GM23338 (cell line): ENCODE measurements around the gene WNT2B. TPM values are rescaled to one million over a fixed set of nuclear protein-coding genes. Genes with fewer than 3 reads are reported as not detected.
A peak's percentile ranks its signal among the peaks of the same experiment; 100 is the strongest.

Source experiments
- ATAC-seq: fragments of 200-7000 bp; cut with Tn5 transposase; 3 replicates; pipeline ENCODE4 v1.9.1; 2020
- DNase-seq: peaks from one replicate; pipeline ENCODE4 v3.0.0-alpha.2; 2015; ENCODE audit warnings: low spot score
- H2AFZ ChIP-seq: fragments of 200-600 bp; sonication (generic); 2 replicates; pipeline ENCODE4 v1.8.0; 2016; ENCODE audit warnings: antibody characterized with exemption, mild to moderate bottlenecking, moderate library complexity
- H3F3A ChIP-seq: fragments of 200-600 bp; sonication (generic); replicated peaks from 2 replicates; pipeline ENCODE4 v1.8.0; 2017; ENCODE audit warnings: antibody characterized with exemption, mixed run types, low read depth
- H3K27ac ChIP-seq: fragments of 200-600 bp; sonication (generic); 2 replicates; pipeline ENCODE4 v1.6.1; 2016; ENCODE audit warnings: low read depth
- H3K27me3 ChIP-seq: fragments of 200-600 bp; sonication (generic); 2 replicates; pipeline ENCODE4 v1.8.0; 2016; ENCODE audit warnings: mild to moderate bottlenecking, mixed run types, moderate library complexity; ENCODE audit not compliant: insufficient read depth
- H3K36me3 ChIP-seq: fragments of 200-600 bp; sonication (generic); 2 replicates; pipeline ENCODE4 v1.8.0; 2016; ENCODE audit warnings: mild to moderate bottlenecking; ENCODE audit not compliant: insufficient read depth
- H3K4me1 ChIP-seq: fragments of 200-600 bp; sonication (generic); 2 replicates; pipeline ENCODE4 v1.8.0; 2016; ENCODE audit warnings: mild to moderate bottlenecking, moderate library complexity; ENCODE audit not compliant: insufficient read depth
- H3K4me2 ChIP-seq: fragments of 200-600 bp; sonication (generic); 2 replicates; pipeline ENCODE4 v1.7.1; 2017; ENCODE audit warnings: mixed run types
- H3K4me3 ChIP-seq: fragments of 200-600 bp; sonication (generic); 2 replicates; pipeline ENCODE4 v1.6.1; 2016; ENCODE audit warnings: mixed run types
- H3K79me2 ChIP-seq: fragments of 200-600 bp; sonication (generic); replicated peaks from 2 replicates; pipeline ENCODE4 v1.8.0; 2017; ENCODE audit warnings: mild to moderate bottlenecking; ENCODE audit not compliant: insufficient read depth
- H3K9me2 ChIP-seq: fragments of 200-600 bp; sonication (generic); 2 replicates; pipeline ENCODE4 v1.8.0; 2017; ENCODE audit not compliant: insufficient read depth
- H4K20me1 ChIP-seq: fragments of 200-600 bp; sonication (generic); replicated peaks from 2 replicates; pipeline ENCODE4 v1.8.0; 2017; ENCODE audit warnings: mild to moderate bottlenecking; ENCODE audit not compliant: insufficient read depth
- H3K27ac Mint-ChIP-seq: 2 replicates; pipeline ENCODE4 v1.8.0; 2020; ENCODE audit warnings: inconsistent platforms, mild to moderate bottlenecking, moderate library complexity, mixed read lengths
- H3K27me3 Mint-ChIP-seq: 3 replicates; pipeline ENCODE4 v1.8.0; 2022; ENCODE audit warnings: low read depth, mild to moderate bottlenecking, moderate library complexity, mixed read lengths, inconsistent platforms; ENCODE audit not compliant: insufficient read depth, poor library complexity
- H3K36me3 Mint-ChIP-seq: 3 replicates; pipeline ENCODE4 v1.8.0; 2021; ENCODE audit warnings: low read depth, mild to moderate bottlenecking, inconsistent platforms, moderate library complexity, mixed read lengths
- H3K4me1 Mint-ChIP-seq: 3 replicates; pipeline ENCODE4 v1.8.0; 2020; ENCODE audit warnings: mild to moderate bottlenecking, inconsistent platforms, mixed read lengths
- H3K4me3 Mint-ChIP-seq: 3 replicates; pipeline ENCODE4 v1.8.0; 2021; ENCODE audit warnings: moderate library complexity, mild to moderate bottlenecking, inconsistent platforms, mixed read lengths
- H3K9me3 Mint-ChIP-seq: 3 replicates; pipeline ENCODE4 v1.8.0; 2020; ENCODE audit warnings: moderate library complexity, mild to moderate bottlenecking, inconsistent platforms, mixed read lengths
- CREB1 ChIP-seq: fragments of 250-450 bp; sonication (Bioruptor Pico); IDR thresholded peaks from 2 replicates; pipeline ENCODE4 v1.5.0; 2020; ENCODE audit warnings: low read depth, mild to moderate bottlenecking, moderate library complexity
- CTCF ChIP-seq, 2 experiments: fragments of 200-600 bp in 1 of 2; sonication (generic) in 1 of 2; conservative IDR thresholded peaks; 2 replicates each; pipeline versions ENCODE4 v1.5.1 to v1.6.1; 2016 to 2017; ENCODE audit warnings: antibody characterized with exemption in 2 of 2, low read depth in 2 of 2, mild to moderate bottlenecking in 2 of 2, moderate library complexity in 1 of 2
- EZH2 ChIP-seq: fragments of 200-600 bp; sonication (generic); IDR thresholded peaks from one replicate; pipeline ENCODE4 v1.8.0; 2017; ENCODE audit warnings: antibody characterized with exemption, mild to moderate bottlenecking, low read depth; ENCODE audit not compliant: unreplicated experiment
- JUNB ChIP-seq: IDR thresholded peaks from one replicate; pipeline ENCODE4 v1.6.1; 2016; ENCODE audit warnings: antibody characterized with exemption; ENCODE audit not compliant: unreplicated experiment
- POLR2AphosphoS5 ChIP-seq: IDR thresholded peaks from 2 replicates; pipeline ENCODE4 v1.6.1; 2016; ENCODE audit warnings: antibody characterized with exemption, low read depth
- REST ChIP-seq: IDR thresholded peaks from one replicate; pipeline ENCODE4 v1.6.1; 2018; ENCODE audit warnings: antibody characterized with exemption; ENCODE audit not compliant: unreplicated experiment
- STAT1 ChIP-seq: IDR thresholded peaks from one replicate; pipeline ENCODE4 v1.6.1; 2016; ENCODE audit warnings: antibody characterized with exemption; ENCODE audit not compliant: unreplicated experiment
- ZNF114 ChIP-seq: fragments of 250-450 bp; sonication (Bioruptor Pico); IDR thresholded peaks from 2 replicates; pipeline ENCODE4 v1.5.0; 2020; ENCODE audit warnings: mild to moderate bottlenecking, moderate library complexity
- polyA plus RNA-seq: library from polyadenylated mRNA; unstranded; fragments of >200 nt; fragmentation: Nextera tagmentation; extraction: Ambion mirVana; gene quantifications from 2 replicates; pipeline ENCODE4 v1.2.1, GENCODE V29; 2016
- total RNA-seq: library from RNA; depleted of rRNA; stranded (reverse); fragments of >200 nt; shearing (Covaris generic); gene quantifications from 2 replicates; pipeline ENCODE4 v1.2.3, GENCODE V29; 2014
- TF ChIP-seq, protein P1 (sequence below): IDR thresholded peaks from 2 replicates; pipeline ENCODE4 v1.6.1; 2016; ENCODE audit warnings: antibody characterized with exemption

Gene WNT2B
- total and polyA plus RNA-seq, 2 experiments from 2014 or later: 0.50 to 0.90 TPM

DNA sequence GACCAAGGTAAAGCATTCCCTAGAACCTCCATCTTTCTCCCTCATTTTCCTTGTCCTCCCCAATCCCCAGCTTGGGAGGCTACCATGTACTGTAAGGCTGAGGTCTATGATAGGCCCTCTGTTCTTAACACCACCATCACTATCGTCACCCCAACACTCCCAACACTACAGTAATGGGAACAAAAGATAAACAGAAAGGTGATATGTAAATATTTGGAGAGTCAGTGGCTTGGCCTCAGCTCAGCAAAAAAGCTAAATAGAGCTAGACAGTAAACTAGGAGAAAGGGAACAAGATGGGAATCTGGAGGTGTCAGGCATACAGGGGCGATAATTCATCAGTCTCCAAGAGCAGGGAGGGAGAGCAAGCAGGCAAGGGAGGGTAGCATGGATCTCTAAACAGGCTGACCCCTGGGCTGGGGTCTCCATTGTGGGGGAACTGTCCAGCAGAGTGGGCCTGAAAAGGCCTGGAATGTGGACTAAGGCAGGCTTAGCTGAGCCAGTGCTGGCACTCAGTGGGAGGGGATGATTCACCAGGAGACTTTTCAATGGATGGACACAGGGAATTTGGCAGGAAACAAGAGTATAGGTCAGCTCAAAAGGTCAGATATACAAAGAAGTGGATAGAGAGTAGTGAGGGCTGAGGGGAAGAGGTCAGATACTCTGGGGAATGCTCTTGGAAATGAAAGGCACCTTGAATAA, 6.7 kb downstream of the WNT2B start:
- DNase-seq (peak; percentile 61), ATAC-seq (peak; percentile 90)
- no peaks in the 10 kb centered on the region for H3K79me2 ChIP-seq
- no peak overlapping the region for H3K4me2 ChIP-seq
- H3K4me3 ChIP-seq: no peak overlapping the region
- H3K27me3 ChIP-seq: peaks cover 28% of the 10 kb centered on the region
- no peak overlapping the region for H3K27ac Mint-ChIP-seq
- no peaks in the 10 kb centered on the region for H3K9me2 ChIP-seq
- peaks cover 19% of the 10 kb centered on the region for H3K4me1 Mint-ChIP-seq
- H2AFZ ChIP-seq: no peak overlapping the region
- TF ChIP-seq REST (peak; percentile 72), POLR2AphosphoS5 (no peak)
- no peaks in the 10 kb centered on the region for H3F3A ChIP-seq
- peaks cover 17% of the 10 kb centered on the region for H3K4me1 ChIP-seq
- H3K27me3 Mint-ChIP-seq: peaks cover 15% of the 10 kb centered on the region
- H4K20me1 ChIP-seq: peaks cover 6% of the 10 kb centered on the region; the same call in 1 of the 2 replicates
- H3K36me3 Mint-ChIP-seq: no peaks in the 10 kb centered on the region
- no peaks in the 10 kb centered on the region; the same call in 2 of the 3 replicates for H3K9me3 Mint-ChIP-seq
- no peak overlapping the region for H3K27ac ChIP-seq
- no peaks in the 10 kb centered on the region for H3K36me3 ChIP-seq
- no peak overlapping the region for H3K4me3 Mint-ChIP-seq

GRCh38 chr1:112516141-112516540, 7.4 kb downstream of the WNT2B start:
- Mint-ChIP-seq H3K27ac (no peak overlapping the region), H3K9me3 (no peaks in the 10 kb centered on the region), H3K4me3 (no peak overlapping the region), H3K27me3 (peaks cover 9% of the 10 kb centered on the region), H3K36me3 (no peaks in the 10 kb centered on the region), H3K4me1 (peaks cover 14% of the 10 kb centered on the region; the same call in 2 of the 3 replicates)
- DNase-seq (no peak), ATAC-seq (no peak)
- Histone ChIP-seq H3K79me2 (no peaks in the 10 kb centered on the region), H3K4me2 (no peak overlapping the region), H3K9me2 (no peaks in the 10 kb centered on the region), H3K36me3 (no peaks in the 10 kb centered on the region), H3K27ac (no peak overlapping the region), H4K20me1 (peaks cover 6% of the 10 kb centered on the region; the same call in 1 of the 2 replicates), H3K27me3 (peaks cover 21% of the 10 kb centered on the region), H3F3A (no peaks in the 10 kb centered on the region), H3K4me3 (no peak overlapping the region), H2AFZ (no peak overlapping the region), H3K4me1 (peaks cover 11% of the 10 kb centered on the region; the same call in 1 of the 2 replicates)
- TF ChIP-seq CTCF (conservative IDR thresholded peaks at IDR 0.05; ENCODE audit: low read depth in 2 of 2): no peak
- no peak for TF ChIP-seq JUNB
- no peak for TF ChIP-seq EZH2
- TF ChIP-seq CREB1 (CRISPR knock-in tag): no peak
- TF ChIP-seq ZNF114 (CRISPR knock-in tag): no peak
- no peak for TF ChIP-seq STAT1
- TF ChIP-seq, protein P1, sequence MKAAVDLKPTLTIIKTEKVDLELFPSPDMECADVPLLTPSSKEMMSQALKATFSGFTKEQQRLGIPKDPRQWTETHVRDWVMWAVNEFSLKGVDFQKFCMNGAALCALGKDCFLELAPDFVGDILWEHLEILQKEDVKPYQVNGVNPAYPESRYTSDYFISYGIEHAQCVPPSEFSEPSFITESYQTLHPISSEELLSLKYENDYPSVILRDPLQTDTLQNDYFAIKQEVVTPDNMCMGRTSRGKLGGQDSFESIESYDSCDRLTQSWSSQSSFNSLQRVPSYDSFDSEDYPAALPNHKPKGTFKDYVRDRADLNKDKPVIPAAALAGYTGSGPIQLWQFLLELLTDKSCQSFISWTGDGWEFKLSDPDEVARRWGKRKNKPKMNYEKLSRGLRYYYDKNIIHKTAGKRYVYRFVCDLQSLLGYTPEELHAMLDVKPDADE: no peak
- no peak for TF ChIP-seq POLR2AphosphoS5
